ENCODE data around the gene CNTN1.

GRCh38 chr12:41100572-41100971, 408.3 kb downstream of the CNTN1 start:
- TF ChIP-seq POLR2A (conservative IDR thresholded peaks at IDR 0.05) (no peak), POLR2H (tag; IDR thresholded peaks at IDR 0.05; ENCODE audit: low read depth) (no peak), HEY1 (CRISPR knock-in tag; IDR thresholded peaks at IDR 0.05; ENCODE audit: borderline replicate concordance) (no peak), JUNB (CRISPR knock-in tag; conservative IDR thresholded peaks at IDR 0.05) (no peak), XRCC5 (IDR thresholded peaks at IDR 0.05; ENCODE audit: low read depth, low read length) (no peak), EZH2 (IDR thresholded peaks at IDR 0.05; ENCODE audit: borderline replicate concordance, low read depth, low read length) (no peak), SMAD2 (IDR thresholded peaks at IDR 0.05; ENCODE audit: low read depth, low read length) (no peak), HDAC6 (IDR thresholded peaks at IDR 0.05; ENCODE audit: low read depth, low read length) (no peak), CTCF (IDR thresholded peaks at IDR 0.05 in 2 of 3, conservative IDR thresholded peaks at IDR 0.05 in 1 of 3; ENCODE audit: insufficient read depth in 2 of 3, low read depth in 1 of 3, low read length in 3 of 3) (no peak), TCF7 (IDR thresholded peaks at IDR 0.05; ENCODE audit: borderline replicate concordance) (no peak), REST (IDR thresholded peaks at IDR 0.05; ENCODE audit: borderline replicate concordance) (no peak), REST (CRISPR knock-in tag; IDR thresholded peaks at IDR 0.05; ENCODE audit: low read depth) (no peak), TGIF2 (CRISPR knock-in tag; IDR thresholded peaks at IDR 0.05) (no peak)
- TF ChIP-seq, protein P1, sequence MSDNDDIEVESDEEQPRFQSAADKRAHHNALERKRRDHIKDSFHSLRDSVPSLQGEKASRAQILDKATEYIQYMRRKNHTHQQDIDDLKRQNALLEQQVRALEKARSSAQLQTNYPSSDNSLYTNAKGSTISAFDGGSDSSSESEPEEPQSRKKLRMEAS (CRISPR knock-in tag; IDR thresholded peaks at IDR 0.05): no peak
- TF ChIP-seq, protein P2, sequence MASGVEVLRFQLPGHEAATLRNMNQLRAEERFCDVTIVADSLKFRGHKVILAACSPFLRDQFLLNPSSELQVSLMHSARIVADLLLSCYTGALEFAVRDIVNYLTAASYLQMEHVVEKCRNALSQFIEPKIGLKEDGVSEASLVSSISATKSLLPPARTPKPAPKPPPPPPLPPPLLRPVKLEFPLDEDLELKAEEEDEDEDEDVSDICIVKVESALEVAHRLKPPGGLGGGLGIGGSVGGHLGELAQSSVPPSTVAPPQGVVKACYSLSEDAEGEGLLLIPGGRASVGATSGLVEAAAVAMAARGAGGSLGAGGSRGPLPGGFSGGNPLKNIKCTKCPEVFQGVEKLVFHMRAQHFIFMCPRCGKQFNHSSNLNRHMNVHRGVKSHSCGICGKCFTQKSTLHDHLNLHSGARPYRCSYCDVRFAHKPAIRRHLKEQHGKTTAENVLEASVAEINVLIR (CRISPR knock-in tag; IDR thresholded peaks at IDR 0.05): no peak
